K562 (cell line): ENCODE measurements around the gene EML6. TPM values are rescaled to one million over a fixed set of nuclear protein-coding genes. Genes with fewer than 3 reads are reported as not detected.

Source experiments
- ATAC-seq: fragments of 200-7000 bp; cut with Tn5 transposase; 3 replicates; pipeline ENCODE4 v1.9.1; 2020; ENCODE audit warnings: moderate library complexity
- BruUV-seq: library from RNA; stranded (reverse); fragments of 400-500 nt; replicated peaks from 2 replicates; lab custom pipeline; 2021; lab: Mats Ljungman, UMichigan
- CTCF ChIA-PET: fragments of 300-600 bp; formaldehyde crosslinking; extraction: SDS; loops from one replicate; lab custom pipeline; 2021; ENCODE audit warnings: low intra/inter-chr PET ratio; lab: Yijun Ruan, JAX
- POLR2A ChIA-PET: fragments of 300-600, 350-650 bp; sonication (Branson Sonifier 250); formaldehyde crosslinking; extraction: SDS; loops from one replicate; lab custom pipeline; 2021; ENCODE audit warnings: antibody characterized with exemption, inconsistent platforms; lab: Yijun Ruan, JAX
- DNase-seq, 4 experiments: peaks; one replicate each; pipeline versions ENCODE4 v3.0.0 to v3.0.0-alpha.2; 2011 to 2018; ENCODE audit warnings: low spot score in 3 of 4, mixed read lengths in 3 of 4; ENCODE audit errors: extremely low read depth in 1 of 4
- FAIRE-seq: peaks from 2 replicates; lab custom pipeline; 2011; peaks lifted over from hg19 to GRCh38; lab: Jason Lieb, UNC
- H2AFZ ChIP-seq: 2 replicates; pipeline ENCODE4 v1.6.0; 2011; ENCODE audit warnings: low read depth, low read length, control low read depth, inconsistent platforms
- H3K27ac ChIP-seq: fragments of 200-600 bp; 3 replicates; pipeline ENCODE4 v1.8.0; 2011; ENCODE audit warnings: low read depth, mild to moderate bottlenecking, control low read depth, inconsistent platforms, low read length, moderate library complexity, mixed read lengths; ENCODE audit errors: extremely low read depth
- H3K27me3 ChIP-seq, 2 experiments: fragments of 300-600 bp in 1 of 2; 2 replicates in 1 of 2; 3 replicates in 1 of 2; pipeline versions ENCODE4 v1.6.0 to v1.8.0; 2011; ENCODE audit warnings: inconsistent platforms in 2 of 2, low read length in 2 of 2, mild to moderate bottlenecking in 1 of 2, mixed read lengths in 1 of 2, moderate library complexity in 1 of 2; ENCODE audit not compliant: control insufficient read depth in 2 of 2, insufficient read depth in 2 of 2
- H3K36me3 ChIP-seq: fragments of 300-600 bp; 3 replicates; pipeline ENCODE4 v1.8.0; 2011; ENCODE audit warnings: mild to moderate bottlenecking, low read length, inconsistent platforms; ENCODE audit not compliant: control insufficient read depth, insufficient read depth
- H3K4me1 ChIP-seq, 2 experiments: fragments of 200-600 bp in 1 of 2; replicated peaks in 1 of 2; 2 replicates in 1 of 2; 3 replicates in 1 of 2; pipeline versions ENCODE4 v1.5.1 to v1.8.0; 2011; ENCODE audit warnings: inconsistent platforms in 2 of 2, low read length in 2 of 2, mild to moderate bottlenecking in 1 of 2, mixed read lengths in 1 of 2, moderate library complexity in 1 of 2; ENCODE audit not compliant: control insufficient read depth in 2 of 2, insufficient read depth in 2 of 2
- H3K4me2 ChIP-seq: 2 replicates; pipeline ENCODE4 v1.6.1; 2011; ENCODE audit warnings: low read length, control low read depth, inconsistent platforms, mixed read lengths; ENCODE audit not compliant: insufficient read depth
- H3K4me3 ChIP-seq: fragments of 200-600 bp; sonication (generic), shearing (Covaris generic); 2 replicates; pipeline ENCODE4 v1.5.1; 2016; ENCODE audit warnings: control low read depth, inconsistent platforms
- H3K79me2 ChIP-seq: fragments of 200-600 bp; 3 replicates; pipeline ENCODE4 v1.8.0; 2011; ENCODE audit warnings: low read length, inconsistent platforms; ENCODE audit not compliant: control insufficient read depth, insufficient read depth
- H3K9ac ChIP-seq, 2 experiments: 2 replicates each; pipeline versions ENCODE4 v1.6.0 to v1.6.1; 2011; ENCODE audit warnings: low read depth in 2 of 2, low read length in 2 of 2, control low read depth in 1 of 2, inconsistent platforms in 1 of 2, mild to moderate bottlenecking in 1 of 2, mixed read lengths in 1 of 2; ENCODE audit not compliant: insufficient read depth in 1 of 2
- H3K9me1 ChIP-seq: one replicate; pipeline ENCODE4 v1.6.0; 2011; ENCODE audit warnings: inconsistent platforms, mild to moderate bottlenecking, low read length, moderate library complexity; ENCODE audit not compliant: control insufficient read depth, insufficient read depth
- H3K9me3 ChIP-seq: replicated peaks from 2 replicates; pipeline ENCODE4 v1.5.1; 2011; ENCODE audit warnings: low read depth, low read length, inconsistent platforms; ENCODE audit not compliant: control insufficient read depth, insufficient read depth
- H4K20me1 ChIP-seq: replicated peaks from 2 replicates; pipeline ENCODE4 v1.6.1; 2011; ENCODE audit warnings: low read length, inconsistent platforms, mixed read lengths; ENCODE audit not compliant: control insufficient read depth, insufficient read depth
- ARID2 ChIP-seq: fragments of 450-650 bp; IDR thresholded peaks from 2 replicates; pipeline ENCODE4 v1.6.1; 2017; ENCODE audit warnings: antibody characterized with exemption, mild to moderate bottlenecking
- CTBP1 ChIP-seq: fragments of 450-650 bp; IDR thresholded peaks from 2 replicates; pipeline ENCODE4 v1.6.1; 2016; ENCODE audit warnings: borderline replicate concordance
- NBN ChIP-seq: fragments of 450-650 bp; IDR thresholded peaks from 2 replicates; pipeline ENCODE4 v1.6.1; 2016; ENCODE audit warnings: low read depth, mild to moderate bottlenecking
- POLR3A ChIP-seq: IDR thresholded peaks from 2 replicates; pipeline ENCODE4 v1.6.1; 2011; ENCODE audit warnings: borderline replicate concordance, mild to moderate bottlenecking, moderate library complexity; ENCODE audit not compliant: insufficient read length, insufficient read depth; ENCODE audit errors: extremely low read depth
- POLR3G ChIP-seq: IDR thresholded peaks from 2 replicates; pipeline ENCODE4 v1.6.1; 2011; ENCODE audit not compliant: insufficient read length, insufficient replicate concordance; ENCODE audit errors: extremely low read depth
- PTBP1 ChIP-seq: fragments of 200-400 bp; formaldehyde crosslinking; IDR thresholded peaks from 2 replicates; pipeline ENCODE4 v1.6.1; 2017; ENCODE audit warnings: low read depth, low read length
- RFX5 ChIP-seq: IDR thresholded peaks from 2 replicates; pipeline ENCODE4 v1.6.1; 2011; ENCODE audit warnings: low read depth, mild to moderate bottlenecking, improper control_type of control experiment, low read length
- SMAD2 ChIP-seq: fragments of 150-350 bp; IDR thresholded peaks from 2 replicates; pipeline ENCODE4 v1.6.1; 2014; ENCODE audit warnings: low read depth, mild to moderate bottlenecking, low read length
- ZNF232 ChIP-seq: sonication (generic); formaldehyde crosslinking; IDR thresholded peaks from 2 replicates; pipeline ENCODE4 v1.8.0; 2022; ENCODE audit warnings: mild to moderate bottlenecking, missing genetic modification reagents
- ZNF717 ChIP-seq: fragments of 250-450 bp; sonication (Bioruptor Pico); IDR thresholded peaks from 2 replicates; pipeline ENCODE4 v1.5.0; 2021
- WGBS: fragments of 100-300 bp; shearing (Covaris generic); methylation state at CpG from one replicate; pipeline ENCODE4 v1.1.6; 2016; ENCODE audit warnings: low coverage, mixed read lengths; ENCODE audit not compliant: insufficient coverage; ENCODE audit errors: missing lambda C conversion rate; 5-methylcytosine and 5-hydroxymethylcytosine counted together
- in situ Hi-C: fragments of 300-500 bp; cut with MboI; formaldehyde crosslinking; loops from 4 replicates; pipeline ENCODE4 v1.15.0; 2018; ENCODE audit warnings: inconsistent platforms, mixed read lengths
- intact Hi-C: fragments of 100-400 bp; cut with micrococcal nuclease; formaldehyde crosslinking; loops from 2 replicates; pipeline ENCODE4 v1.14.2; 2022
- polyA plus RNA-seq, 8 experiments: library from polyadenylated mRNA; depleted of rRNA in 4 of 8; stranded (reverse) in 5 of 8; unstranded in 3 of 8; fragments of >200 nt; fragmentation: Nextera tagmentation in 2 of 8; fragmentation: Illumina TruSeq in 1 of 8; extraction: Ambion mirVana in 2 of 8; extraction: Trizol in 1 of 8; gene quantifications; 2 replicates each; pipeline versions ENCODE4 v1.2.1 to v1.2.3, GENCODE V29; 2011 to 2014; ENCODE audit warnings: inconsistent platforms in 1 of 8, missing spikeins in 1 of 8
- total RNA-seq, 7 experiments: library from RNA; depleted of rRNA in 6 of 7; stranded (reverse); fragments of >200 nt in 6 of 7; fragmentation: Illumina TruSeq in 2 of 7; extraction: Trizol in 2 of 7; gene quantifications; 2 replicates each; pipeline versions ENCODE4 v1.2.1 to v1.2.3, GENCODE V29; 2011 to 2021; ENCODE audit warnings: low replicate concordance in 1 of 7
- TF ChIP-seq, protein P1 (sequence below): fragments of 250-450 bp; sonication (Bioruptor Pico); IDR thresholded peaks from 2 replicates; pipeline ENCODE4 v1.5.0; 2021
- TF ChIP-seq, protein P2 (sequence below): fragments of 450-650 bp; conservative IDR thresholded peaks from 2 replicates; pipeline ENCODE4 v1.6.1; 2016; ENCODE audit warnings: missing genetic modification characterization, low read depth, mild to moderate bottlenecking, control low read depth, missing compliant biosample characterization
- TF ChIP-seq, protein P3 (sequence below): sonication (generic); formaldehyde crosslinking; IDR thresholded peaks from 2 replicates; pipeline ENCODE4 v1.8.0; 2022; ENCODE audit warnings: missing genetic modification reagents, mild to moderate bottlenecking, borderline replicate concordance
- TF ChIP-seq, protein P4 (sequence below): fragments of 450-650 bp; IDR thresholded peaks from 2 replicates; pipeline ENCODE4 v1.6.1; 2016; ENCODE audit warnings: missing biosample characterization, missing genetic modification characterization

The EML6 gene
- total and polyA plus RNA-seq, 9 of the 15 experiments (the other 6 are each of a cell fraction or from before 2014, with no cell fraction given) = 0.07 to 0.56 (median 0.25) TPM

DNA sequence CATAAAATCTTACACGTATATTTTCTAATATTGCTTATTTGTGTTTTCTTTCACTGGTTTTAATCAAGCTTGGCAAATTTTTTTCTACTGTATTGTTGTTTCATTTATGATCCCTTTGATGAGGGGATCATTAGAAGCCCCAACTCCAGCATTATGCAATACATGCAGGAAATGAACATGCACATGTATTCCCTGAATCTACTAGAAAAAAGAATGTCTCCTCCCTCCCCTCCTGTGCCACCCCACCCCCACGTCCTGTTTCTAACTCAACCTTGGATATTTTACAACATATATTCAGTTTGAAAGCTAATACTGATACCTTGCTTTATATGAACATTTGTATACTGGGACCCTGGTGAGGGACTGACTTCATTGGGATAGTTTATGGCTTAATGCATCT lies 53.0 kb downstream of the EML6 start (continued):
- TF ChIP-seq POLR3A = no peak

DNA sequence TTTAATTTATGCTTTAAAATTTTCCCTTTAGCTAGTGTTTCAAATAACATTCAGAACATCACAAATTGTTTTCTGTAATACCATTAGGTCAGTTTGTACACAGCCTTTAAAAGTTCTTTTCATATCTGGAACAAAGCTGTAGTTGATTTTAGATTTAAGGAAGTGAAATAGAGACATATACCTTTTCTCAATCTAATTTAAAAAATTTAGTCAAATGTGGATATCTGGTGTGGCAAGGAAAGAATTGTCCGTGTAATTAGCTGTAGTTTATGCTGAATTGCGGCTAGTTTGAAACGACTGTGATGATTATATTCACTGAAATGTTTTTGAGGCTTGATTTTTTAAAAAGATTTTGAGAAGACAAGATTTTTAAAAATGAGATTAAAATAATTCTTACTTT lies 59.9 kb downstream of the EML6 start:
- in situ Hi-C loops = no loop called here
- no peak overlapping the region for H2AFZ ChIP-seq
- no TSS peak for BruUV-seq
- no peaks in the 10 kb centered on the region for H4K20me1 ChIP-seq
- TF ChIP-seq, protein P1, sequence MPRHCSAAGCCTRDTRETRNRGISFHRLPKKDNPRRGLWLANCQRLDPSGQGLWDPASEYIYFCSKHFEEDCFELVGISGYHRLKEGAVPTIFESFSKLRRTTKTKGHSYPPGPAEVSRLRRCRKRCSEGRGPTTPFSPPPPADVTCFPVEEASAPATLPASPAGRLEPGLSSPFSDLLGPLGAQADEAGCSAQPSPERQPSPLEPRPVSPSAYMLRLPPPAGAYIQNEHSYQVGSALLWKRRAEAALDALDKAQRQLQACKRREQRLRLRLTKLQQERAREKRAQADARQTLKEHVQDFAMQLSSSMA = no peak
- no peak for TF ChIP-seq CTBP1
- TF ChIP-seq ZNF232 (CRISPR knock-in tag) = no peak
- no peak for TF ChIP-seq PTBP1
- no peak for TF ChIP-seq SMAD2
- TF ChIP-seq RFX5 = no peak
- no peak for TF ChIP-seq NBN
- no peak for TF ChIP-seq ARID2
- TF ChIP-seq, protein P2, sequence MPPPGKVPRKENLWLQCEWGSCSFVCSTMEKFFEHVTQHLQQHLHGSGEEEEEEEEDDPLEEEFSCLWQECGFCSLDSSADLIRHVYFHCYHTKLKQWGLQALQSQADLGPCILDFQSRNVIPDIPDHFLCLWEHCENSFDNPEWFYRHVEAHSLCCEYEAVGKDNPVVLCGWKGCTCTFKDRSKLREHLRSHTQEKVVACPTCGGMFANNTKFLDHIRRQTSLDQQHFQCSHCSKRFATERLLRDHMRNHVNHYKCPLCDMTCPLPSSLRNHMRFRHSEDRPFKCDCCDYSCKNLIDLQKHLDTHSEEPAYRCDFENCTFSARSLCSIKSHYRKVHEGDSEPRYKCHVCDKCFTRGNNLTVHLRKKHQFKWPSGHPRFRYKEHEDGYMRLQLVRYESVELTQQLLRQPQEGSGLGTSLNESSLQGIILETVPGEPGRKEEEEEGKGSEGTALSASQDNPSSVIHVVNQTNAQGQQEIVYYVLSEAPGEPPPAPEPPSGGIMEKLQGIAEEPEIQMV (tag) = no peak
- TF ChIP-seq ZNF717 (CRISPR knock-in tag) = no peak
- no peak for TF ChIP-seq POLR3G
- TF ChIP-seq, protein P3, sequence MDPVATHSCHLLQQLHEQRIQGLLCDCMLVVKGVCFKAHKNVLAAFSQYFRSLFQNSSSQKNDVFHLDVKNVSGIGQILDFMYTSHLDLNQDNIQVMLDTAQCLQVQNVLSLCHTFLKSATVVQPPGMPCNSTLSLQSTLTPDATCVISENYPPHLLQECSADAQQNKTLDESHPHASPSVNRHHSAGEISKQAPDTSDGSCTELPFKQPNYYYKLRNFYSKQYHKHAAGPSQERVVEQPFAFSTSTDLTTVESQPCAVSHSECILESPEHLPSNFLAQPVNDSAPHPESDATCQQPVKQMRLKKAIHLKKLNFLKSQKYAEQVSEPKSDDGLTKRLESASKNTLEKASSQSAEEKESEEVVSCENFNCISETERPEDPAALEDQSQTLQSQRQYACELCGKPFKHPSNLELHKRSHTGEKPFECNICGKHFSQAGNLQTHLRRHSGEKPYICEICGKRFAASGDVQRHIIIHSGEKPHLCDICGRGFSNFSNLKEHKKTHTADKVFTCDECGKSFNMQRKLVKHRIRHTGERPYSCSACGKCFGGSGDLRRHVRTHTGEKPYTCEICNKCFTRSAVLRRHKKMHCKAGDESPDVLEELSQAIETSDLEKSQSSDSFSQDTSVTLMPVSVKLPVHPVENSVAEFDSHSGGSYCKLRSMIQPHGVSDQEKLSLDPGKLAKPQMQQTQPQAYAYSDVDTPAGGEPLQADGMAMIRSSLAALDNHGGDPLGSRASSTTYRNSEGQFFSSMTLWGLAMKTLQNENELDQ = no peak
- TF ChIP-seq, protein P4, sequence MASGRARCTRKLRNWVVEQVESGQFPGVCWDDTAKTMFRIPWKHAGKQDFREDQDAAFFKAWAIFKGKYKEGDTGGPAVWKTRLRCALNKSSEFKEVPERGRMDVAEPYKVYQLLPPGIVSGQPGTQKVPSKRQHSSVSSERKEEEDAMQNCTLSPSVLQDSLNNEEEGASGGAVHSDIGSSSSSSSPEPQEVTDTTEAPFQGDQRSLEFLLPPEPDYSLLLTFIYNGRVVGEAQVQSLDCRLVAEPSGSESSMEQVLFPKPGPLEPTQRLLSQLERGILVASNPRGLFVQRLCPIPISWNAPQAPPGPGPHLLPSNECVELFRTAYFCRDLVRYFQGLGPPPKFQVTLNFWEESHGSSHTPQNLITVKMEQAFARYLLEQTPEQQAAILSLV (tag) = no peak
- 2% methylated on average over 3 of the region's 3 CpGs for WGBS
- POLR2A ChIA-PET = no interaction called here
- intact Hi-C loops = no loop called here
- H3K79me2 ChIP-seq = no peaks in the 10 kb centered on the region
- peaks cover 8 to 22% of the 10 kb centered on the region in 2 experiments for H3K27me3 ChIP-seq
- H3K9ac ChIP-seq = no peak overlapping the region
- no peaks in the 10 kb centered on the region for H3K9me1 ChIP-seq
- ATAC-seq (no peak), DNase-seq (no peak), FAIRE-seq (no peak)
- no peaks in the 10 kb centered on the region for H3K9me3 ChIP-seq
- no peak overlapping the region for H3K4me3 ChIP-seq
- H3K36me3 ChIP-seq = no peaks in the 10 kb centered on the region
- CTCF ChIA-PET = no interaction called here
- H3K4me1 ChIP-seq = no peaks in the 10 kb centered on the region
- H3K4me2 ChIP-seq = no peak overlapping the region
- no peak overlapping the region for H3K27ac ChIP-seq
